ENCODE results near the gene NAV2.

GRCh38 chr11:20157728-20158127 lies 445.1 kb downstream of the NAV2 start:
- TF ChIP-seq, protein P1, sequence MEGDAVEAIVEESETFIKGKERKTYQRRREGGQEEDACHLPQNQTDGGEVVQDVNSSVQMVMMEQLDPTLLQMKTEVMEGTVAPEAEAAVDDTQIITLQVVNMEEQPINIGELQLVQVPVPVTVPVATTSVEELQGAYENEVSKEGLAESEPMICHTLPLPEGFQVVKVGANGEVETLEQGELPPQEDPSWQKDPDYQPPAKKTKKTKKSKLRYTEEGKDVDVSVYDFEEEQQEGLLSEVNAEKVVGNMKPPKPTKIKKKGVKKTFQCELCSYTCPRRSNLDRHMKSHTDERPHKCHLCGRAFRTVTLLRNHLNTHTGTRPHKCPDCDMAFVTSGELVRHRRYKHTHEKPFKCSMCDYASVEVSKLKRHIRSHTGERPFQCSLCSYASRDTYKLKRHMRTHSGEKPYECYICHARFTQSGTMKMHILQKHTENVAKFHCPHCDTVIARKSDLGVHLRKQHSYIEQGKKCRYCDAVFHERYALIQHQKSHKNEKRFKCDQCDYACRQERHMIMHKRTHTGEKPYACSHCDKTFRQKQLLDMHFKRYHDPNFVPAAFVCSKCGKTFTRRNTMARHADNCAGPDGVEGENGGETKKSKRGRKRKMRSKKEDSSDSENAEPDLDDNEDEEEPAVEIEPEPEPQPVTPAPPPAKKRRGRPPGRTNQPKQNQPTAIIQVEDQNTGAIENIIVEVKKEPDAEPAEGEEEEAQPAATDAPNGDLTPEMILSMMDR (IDR thresholded peaks at IDR 0.05; ENCODE audit: poor library complexity, severe bottlenecking), result no peak
- TF ChIP-seq RAD21 (conservative IDR thresholded peaks at IDR 0.05) (no peak), POLR2AphosphoS5 (IDR thresholded peaks at IDR 0.05) (no peak), MXI1 (conservative IDR thresholded peaks at IDR 0.05; ENCODE audit: poor library complexity, severe bottlenecking) (no peak), SMC3 (conservative IDR thresholded peaks at IDR 0.05; ENCODE audit: poor library complexity) (no peak), EP300 (conservative IDR thresholded peaks at IDR 0.05; ENCODE audit: poor library complexity, severe bottlenecking) (no peak), EZH2 (IDR thresholded peaks at IDR 0.05; ENCODE audit: borderline replicate concordance, insufficient read depth, low read length, poor library complexity, severe bottlenecking) (no peak), TAF1 (IDR thresholded peaks at IDR 0.05; ENCODE audit: low read depth) (no peak)
- TF ChIP-seq, protein P2, sequence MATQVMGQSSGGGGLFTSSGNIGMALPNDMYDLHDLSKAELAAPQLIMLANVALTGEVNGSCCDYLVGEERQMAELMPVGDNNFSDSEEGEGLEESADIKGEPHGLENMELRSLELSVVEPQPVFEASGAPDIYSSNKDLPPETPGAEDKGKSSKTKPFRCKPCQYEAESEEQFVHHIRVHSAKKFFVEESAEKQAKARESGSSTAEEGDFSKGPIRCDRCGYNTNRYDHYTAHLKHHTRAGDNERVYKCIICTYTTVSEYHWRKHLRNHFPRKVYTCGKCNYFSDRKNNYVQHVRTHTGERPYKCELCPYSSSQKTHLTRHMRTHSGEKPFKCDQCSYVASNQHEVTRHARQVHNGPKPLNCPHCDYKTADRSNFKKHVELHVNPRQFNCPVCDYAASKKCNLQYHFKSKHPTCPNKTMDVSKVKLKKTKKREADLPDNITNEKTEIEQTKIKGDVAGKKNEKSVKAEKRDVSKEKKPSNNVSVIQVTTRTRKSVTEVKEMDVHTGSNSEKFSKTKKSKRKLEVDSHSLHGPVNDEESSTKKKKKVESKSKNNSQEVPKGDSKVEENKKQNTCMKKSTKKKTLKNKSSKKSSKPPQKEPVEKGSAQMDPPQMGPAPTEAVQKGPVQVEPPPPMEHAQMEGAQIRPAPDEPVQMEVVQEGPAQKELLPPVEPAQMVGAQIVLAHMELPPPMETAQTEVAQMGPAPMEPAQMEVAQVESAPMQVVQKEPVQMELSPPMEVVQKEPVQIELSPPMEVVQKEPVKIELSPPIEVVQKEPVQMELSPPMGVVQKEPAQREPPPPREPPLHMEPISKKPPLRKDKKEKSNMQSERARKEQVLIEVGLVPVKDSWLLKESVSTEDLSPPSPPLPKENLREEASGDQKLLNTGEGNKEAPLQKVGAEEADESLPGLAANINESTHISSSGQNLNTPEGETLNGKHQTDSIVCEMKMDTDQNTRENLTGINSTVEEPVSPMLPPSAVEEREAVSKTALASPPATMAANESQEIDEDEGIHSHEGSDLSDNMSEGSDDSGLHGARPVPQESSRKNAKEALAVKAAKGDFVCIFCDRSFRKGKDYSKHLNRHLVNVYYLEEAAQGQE (IDR thresholded peaks at IDR 0.05; ENCODE audit: borderline replicate concordance), result no peak

All from neural cell (in vitro differentiated cells).